K562 (cell line): ENCODE results near the gene NEURL1B.

ENCODE experiments used
- DNMT1 ChIP-seq: fragments of 450-650 bp; IDR thresholded peaks from 2 replicates; pipeline ENCODE4 v1.6.1; 2016; ENCODE audit warnings: antibody characterized with exemption, mild to moderate bottlenecking
- POLR2A ChIP-seq: fragments of 450-650 bp; conservative IDR thresholded peaks from 2 replicates; pipeline ENCODE4 v1.6.1; 2016
- PREB ChIP-seq: sonication (generic); formaldehyde crosslinking; IDR thresholded peaks from 2 replicates; pipeline ENCODE4 v1.8.1; 2023; ENCODE audit warnings: mild to moderate bottlenecking, missing genetic modification reagents
- RBBP5 ChIP-seq: fragments of 200-600 bp; sonication (generic); IDR thresholded peaks from 2 replicates; pipeline ENCODE4 v1.6.1; 2012; ENCODE audit warnings: borderline replicate concordance, mild to moderate bottlenecking, low read length, control low read depth, inconsistent platforms; ENCODE audit not compliant: insufficient read depth, poor library complexity, severe bottlenecking
- RFX5 ChIP-seq: IDR thresholded peaks from 2 replicates; pipeline ENCODE4 v1.6.1; 2011; ENCODE audit warnings: low read depth, mild to moderate bottlenecking, improper control_type of control experiment, low read length
- SREBF2 ChIP-seq: sonication (generic); formaldehyde crosslinking; IDR thresholded peaks from 2 replicates; pipeline ENCODE4 v1.4.0; 2020; ENCODE audit warnings: mild to moderate bottlenecking, missing genetic modification reagents
- TCF7 ChIP-seq: sonication (generic); IDR thresholded peaks from 2 replicates; pipeline ENCODE4 v1.6.1; 2016; ENCODE audit warnings: antibody characterized with exemption, borderline replicate concordance
- ZBTB26 ChIP-seq: fragments of 450-650 bp; formaldehyde crosslinking; IDR thresholded peaks from 2 replicates; pipeline ENCODE4 v1.4.0; 2022; ENCODE audit warnings: missing genetic modification characterization
- ZBTB40 ChIP-seq, 2 experiments: fragments of 450-650 bp in 1 of 2; sonication (generic) in 1 of 2; formaldehyde crosslinking in 1 of 2; IDR thresholded peaks; 2 replicates each; pipeline versions ENCODE4 v1.7.1 to v1.9.0; 2016 to 2022; ENCODE audit warnings: inconsistent platforms in 1 of 2, mild to moderate bottlenecking in 1 of 2, missing genetic modification reagents in 1 of 2

DNA sequence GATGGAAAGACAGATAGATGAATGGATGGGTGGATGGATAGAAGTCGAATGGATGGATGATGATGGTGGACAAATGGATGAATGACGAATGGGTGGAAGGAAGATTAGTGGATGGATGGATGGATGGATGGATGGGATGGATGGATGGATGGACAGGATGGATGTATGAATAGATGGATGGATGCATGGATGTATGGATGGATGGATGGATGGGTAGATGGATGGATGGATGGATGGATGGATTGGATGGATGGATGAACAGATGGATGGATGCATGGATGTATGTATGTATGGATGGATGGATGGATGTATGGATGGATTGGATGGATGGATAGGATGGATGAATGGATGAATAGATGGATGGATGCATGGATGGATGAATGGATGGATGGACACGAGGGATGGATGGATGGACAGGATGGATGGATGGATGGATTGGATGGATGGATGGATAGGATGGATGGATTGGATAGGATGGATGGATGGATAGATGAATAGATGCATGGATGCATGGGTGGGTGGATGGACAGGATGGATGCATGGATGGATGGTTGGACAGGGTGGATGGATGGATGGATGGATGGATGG lies 77.6 kb downstream of the NEURL1B start:
- TF ChIP-seq PREB (CRISPR knock-in tag) (no peak), ZBTB40 (IDR thresholded peaks at IDR 0.05) (no peak), ZBTB40 (CRISPR knock-in tag; IDR thresholded peaks at IDR 0.05) (no peak), ZBTB26 (CRISPR knock-in tag) (no peak), DNMT1 (no peak), RFX5 (no peak), RBBP5 (no peak), SREBF2 (CRISPR knock-in tag) (no peak), POLR2A (no peak), TCF7 (no peak)
